Gastrocnemius medialis (tissue), 4 donors: ENCODE data around the gene IQGAP3. TPM values are rescaled to one million over a fixed set of nuclear protein-coding genes. Genes with fewer than 3 reads are reported as not detected.

ENCODE experiments used
- ATAC-seq, 2 donors: fragments of 150-250 bp; one replicate each; pipeline ENCODE4 v1.9.1; 2016
- DNase-seq, 2 donors: peaks; one replicate each; pipeline ENCODE4 v3.0.0-alpha.2; 2019
- H3K27ac ChIP-seq, 4 donors: fragments of 200-600 bp; sonication (generic); 1 replicate in 1 of 4; 2 replicates in 3 of 4; pipeline ENCODE4 v1.5.1; 2016 to 2018; ENCODE audit warnings: mild to moderate bottlenecking in 2 of 4, moderate library complexity in 1 of 4
- H3K27me3 ChIP-seq, 3 donors: fragments of 200-600 bp; sonication (generic) in 2 of 3; 1 replicate in 1 of 3; 2 replicates in 2 of 3; pipeline versions ENCODE4 v1.5.1 to v1.6.0; 2016 to 2019; ENCODE audit warnings: mild to moderate bottlenecking in 1 of 3, moderate library complexity in 1 of 3
- H3K36me3 ChIP-seq, 2 donors: fragments of 200-600 bp; sonication (generic) in 1 of 2; one replicate each; pipeline ENCODE4 v1.5.1; 2017 to 2018
- H3K4me1 ChIP-seq, 2 donors: fragments of 200-600 bp; sonication (generic) in 1 of 2; one replicate each; pipeline ENCODE4 v1.5.1; 2016 to 2017; ENCODE audit warnings: mild to moderate bottlenecking in 2 of 2
- H3K4me3 ChIP-seq, 4 donors: fragments of 200-600 bp; sonication (generic) in 3 of 4; 1 replicate in 1 of 4; 2 replicates in 3 of 4; pipeline ENCODE4 v1.5.1; 2016 to 2019; ENCODE audit warnings: mild to moderate bottlenecking in 2 of 4
- H3K9me3 ChIP-seq, 3 donors: fragments of 200-600 bp; sonication (generic) in 2 of 3; 1 replicate in 1 of 3; 2 replicates in 2 of 3; pipeline ENCODE4 v1.5.1; 2016 to 2019
- CTCF ChIP-seq, 5 experiments: fragments of 450-650 bp in 3 of 5; fragments of 200-600 bp in 2 of 5; sonication (generic) in 2 of 5; IDR thresholded peaks in 4 of 5; conservative IDR thresholded peaks in 1 of 5; 1 replicate in 4 of 5; 2 replicates in 1 of 5; pipeline ENCODE4 v1.5.1; 2016 to 2019; ENCODE audit warnings: antibody characterized with exemption in 5 of 5, mild to moderate bottlenecking in 3 of 5, moderate library complexity in 3 of 5
- POLR2A ChIP-seq, 2 donors: fragments of 450-650 bp; IDR thresholded peaks; one replicate each; pipeline ENCODE4 v1.6.1; 2017; ENCODE audit warnings: antibody characterized with exemption in 2 of 2, mild to moderate bottlenecking in 2 of 2, moderate library complexity in 2 of 2
- in situ Hi-C, 4 donors: fragments of 200-750 bp; cut with MboI; loops; one replicate each; pipeline versions ENCODE4 v1.15.0 to v1.8.0; 2017; ENCODE audit warnings: low sequenced_read_pairs in 4 of 4
- intact Hi-C: fragments of 100-400 bp; cut with DNase I; formaldehyde crosslinking; loops from one replicate; pipeline ENCODE4 v1.15.1; 2023; ENCODE audit warnings: low total_unique reads
- total RNA-seq, 4 donors: library from RNA; depleted of rRNA; stranded (reverse); fragments of >200 nt; gene quantifications; one replicate each; pipeline versions ENCODE4 v1.1.0 to v1.2.3, GENCODE V29; 2016

IQGAP3 gene
- total RNA-seq, 4 donors from 2014 or later, result 0.20 to 0.55 TPM; not detected in 2

GRCh38 chr1:156517748-156518147 is 54.6 kb downstream of the IQGAP3 start:
- Histone ChIP-seq H3K9me3 (no peaks in the 10 kb centered on the region), H3K4me1 (no peaks in the 10 kb centered on the region), H3K27me3 (no peaks in the 10 kb centered on the region), H3K27ac (no peak overlapping the region), H3K4me3 (no peak overlapping the region), H3K36me3 (no peaks in the 10 kb centered on the region)
- in situ Hi-C loops (loop anchor here in 1 of 4 donors (10.0 kb wide), 1 partner anchor 63 kb away; no protein-coding TSS in a partner anchor), intact Hi-C loops (no loop called here)
- peak; percentile 53 to 58 for ATAC-seq
- no peak for TF ChIP-seq CTCF (IDR thresholded peaks at IDR 0.05 in 4 of 5, conservative IDR thresholded peaks at IDR 0.05 in 1 of 5)
- TF ChIP-seq POLR2A (IDR thresholded peaks at IDR 0.05), result no peak
- peak in 1 of 2 donors; percentile 20 for DNase-seq

GRCh38 chr1:156516821-156517220 is 55.5 kb downstream of the IQGAP3 start:
- DNase-seq, result peak in 1 of 2 donors; percentile 15
- no peak for TF ChIP-seq CTCF (IDR thresholded peaks at IDR 0.05 in 4 of 5, conservative IDR thresholded peaks at IDR 0.05 in 1 of 5)
- no peak for TF ChIP-seq POLR2A (IDR thresholded peaks at IDR 0.05)
- in situ Hi-C loops, result loop anchor here in 1 of 4 donors (10.0 kb wide), 1 partner anchor 62 kb away; no protein-coding TSS in a partner anchor
- H3K4me1 ChIP-seq, result peaks cover 6% of the 10 kb centered on the region in 2 donors
- no peaks in the 10 kb centered on the region for H3K36me3 ChIP-seq
- intact Hi-C loops, result no loop called here
- no peak for ATAC-seq
- no peaks in the 10 kb centered on the region for H3K9me3 ChIP-seq
- no peak overlapping the region for H3K27ac ChIP-seq
- no peak overlapping the region for H3K4me3 ChIP-seq
- H3K27me3 ChIP-seq, result no peaks in the 10 kb centered on the region

GRCh38 chr1:156515956-156516355 is 56.4 kb downstream of the IQGAP3 start:
- peaks cover 12 to 15% of the 10 kb centered on the region in 2 donors for H3K4me1 ChIP-seq
- H3K36me3 ChIP-seq, result no peaks in the 10 kb centered on the region
- no peak for ATAC-seq
- no peaks in the 10 kb centered on the region for H3K27me3 ChIP-seq
- intact Hi-C loops (no loop called here), in situ Hi-C loops (loop anchor here in 1 of 4 donors (10.0 kb wide), 1 partner anchor 61 kb away; no protein-coding TSS in a partner anchor)
- no peaks in the 10 kb centered on the region for H3K9me3 ChIP-seq
- DNase-seq, result peak in 1 of 2 donors; percentile 8
- H3K4me3 ChIP-seq, result no peak overlapping the region
- H3K27ac ChIP-seq, result no peak overlapping the region
- no peak for TF ChIP-seq POLR2A (IDR thresholded peaks at IDR 0.05)
- no peak for TF ChIP-seq CTCF (IDR thresholded peaks at IDR 0.05 in 4 of 5, conservative IDR thresholded peaks at IDR 0.05 in 1 of 5)

- peak overlapping the region in 1 of 4 donors; percentile 98 for H3K27ac ChIP-seq
- TF ChIP-seq POLR2A (IDR thresholded peaks at IDR 0.05) (no peak), CTCF (IDR thresholded peaks at IDR 0.05 in 4 of 5, conservative IDR thresholded peaks at IDR 0.05 in 1 of 5) (no peak)
- no peaks in the 10 kb centered on the region for H3K9me3 ChIP-seq
- no peaks in the 10 kb centered on the region for H3K36me3 ChIP-seq
- no peak overlapping the region for H3K4me3 ChIP-seq
- in situ Hi-C loops (loop anchor here in 1 of 4 donors (10.0 kb wide), 1 partner anchor 58 kb away; no protein-coding TSS in a partner anchor), intact Hi-C loops (loop anchor here (5.0 kb wide), 1 partner anchor 89 kb away; the partner anchor contains the start of gene GPATCH4)
- H3K4me1 ChIP-seq, result peaks cover 32 to 39% of the 10 kb centered on the region in 2 donors
- DNase-seq (peak in 1 of 2 donors; percentile 11), ATAC-seq (no peak)
- no peaks in the 10 kb centered on the region for H3K27me3 ChIP-seq
Observed at GRCh38 chr1:156513185-156513584, 59.2 kb downstream of the IQGAP3 start.
